Cardiac fibroblast (primary cell): ENCODE results near the gene HACD4.

Experiments used
- DNase-seq, 2 donors: peaks; one replicate each; pipeline versions ENCODE4 v3.0.0 to v3.0.0-alpha.2; 2010; ENCODE audit warnings: low read depth in 2 of 2
- H3K4me3 ChIP-seq, 2 donors: replicated peaks in 1 of 2; 1 replicate in 1 of 2; 2 replicates in 1 of 2; pipeline ENCODE4 v1.5.1; 2011; ENCODE audit warnings: low read depth in 2 of 2, low read length in 2 of 2, mild to moderate bottlenecking in 2 of 2, moderate library complexity in 1 of 2
- CTCF ChIP-seq: IDR thresholded peaks from one replicate; pipeline ENCODE4 v1.5.1; 2011; ENCODE audit warnings: low read depth, mild to moderate bottlenecking, low read length, inconsistent platforms

Gene HACD4

DNA sequence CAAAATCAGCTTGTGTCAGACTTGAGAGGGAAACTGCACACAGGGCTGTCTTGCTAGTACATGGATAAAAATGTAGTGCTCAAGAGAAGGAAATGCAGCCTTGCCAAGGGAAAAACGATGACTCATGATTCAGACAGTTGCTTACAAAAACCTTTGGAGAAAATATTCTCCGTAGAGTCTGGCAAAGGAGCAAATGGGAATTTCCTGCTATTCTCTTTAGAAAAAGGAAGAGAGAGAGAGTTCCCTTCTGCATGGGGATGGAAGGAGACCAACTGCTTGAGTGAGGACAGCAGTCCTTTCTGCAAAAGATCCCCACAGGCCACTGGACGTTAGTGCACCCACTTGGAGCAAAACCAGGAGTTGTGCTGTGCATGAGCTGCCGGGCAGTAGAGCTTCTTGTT, 38.7 kb upstream of the HACD4 start:
- peak overlapping the region in 1 of 2 donors; percentile 6 for H3K4me3 ChIP-seq
- peak; percentile 96 to 98 for DNase-seq
- peak; percentile 49 for TF ChIP-seq CTCF

DNA sequence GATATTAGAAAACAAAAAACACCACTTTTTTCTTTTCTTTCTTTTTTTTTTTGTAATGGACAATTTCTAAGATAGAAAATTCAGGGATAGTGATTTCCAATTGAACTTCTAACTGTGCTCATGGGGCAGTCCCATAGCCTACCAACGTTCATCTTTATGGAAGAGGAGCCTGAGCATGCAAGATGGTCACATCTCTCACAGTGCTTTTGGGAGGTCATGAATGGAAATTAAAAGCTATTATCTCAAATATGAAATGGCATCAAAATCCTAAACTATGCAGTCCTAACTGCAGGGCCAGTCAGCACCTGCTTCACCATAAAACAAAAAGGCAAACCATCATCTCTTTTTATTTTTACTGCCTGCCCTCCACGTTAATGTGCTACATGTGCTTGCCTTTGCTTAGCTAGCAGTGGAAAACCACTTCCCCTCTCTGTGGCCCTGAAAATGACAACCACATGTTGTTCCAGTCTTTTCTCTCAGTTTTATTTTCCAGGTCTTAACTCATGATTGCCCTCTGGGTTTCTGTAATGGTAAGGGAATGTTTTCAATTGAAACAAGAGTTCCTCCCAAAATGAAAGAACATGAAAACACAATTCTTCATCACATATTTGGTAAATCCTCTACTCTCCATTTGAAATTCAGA, 29.6 kb upstream of the HACD4 start:
- no peak for TF ChIP-seq CTCF
- no peak overlapping the region for H3K4me3 ChIP-seq
- DNase-seq, result peak in 1 of 2 donors; percentile 8

DNA sequence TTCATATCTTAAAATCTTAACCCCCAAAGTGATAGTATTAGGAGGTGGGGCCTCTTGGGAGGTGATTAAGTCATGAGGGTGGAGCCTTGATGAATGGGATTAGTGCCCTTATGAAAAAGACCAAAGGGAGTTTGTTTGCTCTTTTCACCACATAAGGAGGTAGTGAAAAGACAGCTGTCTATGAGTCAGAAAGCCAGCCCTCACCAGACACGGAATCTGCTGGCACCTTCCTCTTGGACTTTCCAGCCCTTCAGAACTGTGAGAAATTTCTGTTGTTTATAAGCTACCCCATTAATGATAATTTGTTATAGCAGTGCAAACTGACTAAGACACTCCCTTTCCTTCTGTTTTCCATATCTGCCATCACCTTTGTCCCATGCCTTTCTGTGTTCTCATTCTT, 25.5 kb upstream of the HACD4 start:
- H3K4me3 ChIP-seq, result no peak overlapping the region
- DNase-seq, result peak in 1 of 2 donors; percentile 51
- TF ChIP-seq CTCF, result no peak

GRCh38 chr9:21053851-21054250, 22.4 kb upstream of the HACD4 start:
- no peak for DNase-seq
- TF ChIP-seq CTCF, result no peak
- no peak overlapping the region for H3K4me3 ChIP-seq

GRCh38 chr9:21047281-21047691, 15.8 kb upstream of the HACD4 start:
- peak in 1 of 2 donors; percentile 23 for DNase-seq
- no peak overlapping the region for H3K4me3 ChIP-seq

DNA sequence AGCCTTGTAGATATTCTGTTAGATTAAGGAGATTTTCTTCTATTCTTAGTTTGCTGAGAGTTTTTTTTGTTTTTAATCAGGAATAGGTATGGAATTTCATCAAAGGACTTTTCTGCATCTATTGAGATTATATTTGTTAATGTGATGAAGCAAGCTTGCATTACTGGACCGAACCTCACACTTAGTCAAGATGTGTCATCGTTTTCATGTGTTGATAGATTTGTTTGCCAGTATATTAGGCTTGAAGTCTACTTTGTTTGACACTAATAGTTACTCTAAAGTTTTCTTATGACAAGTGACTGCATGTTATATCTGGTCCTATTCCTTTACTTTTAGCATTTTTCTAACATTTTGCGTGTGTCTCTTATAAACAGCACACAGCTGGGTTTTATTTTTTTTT, 12.4 kb upstream of the HACD4 start:
- no peak overlapping the region for H3K4me3 ChIP-seq
- no peak for DNase-seq
- TF ChIP-seq CTCF, result no peak

More at GRCh38 chr9:21047281-21047691, 15.8 kb upstream of the HACD4 start:
- no peak for TF ChIP-seq CTCF

DNA sequence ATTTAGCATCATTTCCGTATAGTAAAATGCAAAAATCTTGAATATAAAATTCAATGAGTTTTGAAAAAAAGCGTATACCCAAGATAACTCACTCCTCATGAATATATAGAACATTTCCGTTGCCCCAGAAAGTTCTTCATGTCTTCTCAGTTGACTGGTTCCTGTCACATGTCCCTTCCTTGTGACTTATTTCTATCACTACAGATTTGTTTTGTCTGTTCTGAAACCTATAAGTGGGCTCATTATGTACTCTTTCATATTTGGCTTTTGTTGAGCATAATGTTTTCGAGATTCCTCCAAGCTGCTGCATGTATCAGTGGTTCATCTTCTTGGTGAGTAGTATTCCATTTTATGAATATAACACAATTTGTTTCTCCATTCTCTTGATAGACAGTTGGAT, 11.0 kb upstream of the HACD4 start:
- no peak for TF ChIP-seq CTCF
- H3K4me3 ChIP-seq, result no peak overlapping the region
- no peak for DNase-seq
